DND-41 (cell line): ENCODE data around the gene XIAP.

Source experiments
- ATAC-seq: fragments of 200-7000 bp; cut with Tn5 transposase; 3 replicates; pipeline ENCODE4 v1.9.1; 2021; ENCODE audit warnings: low read depth; ENCODE audit not compliant: insufficient read depth
- DNase-seq: peaks from one replicate; pipeline ENCODE4 v3.0.0-alpha.2; 2020
- H2AFZ ChIP-seq: 2 replicates; pipeline ENCODE4 v1.6.0; 2012; ENCODE audit warnings: low read depth, low read length
- H3K27ac ChIP-seq: 2 replicates; pipeline ENCODE4 v1.5.1; 2012; ENCODE audit warnings: low read length, inconsistent platforms
- H3K27me3 ChIP-seq: fragments of 200-600 bp; sonication (generic); 2 replicates; pipeline ENCODE4 v1.6.0; 2012; ENCODE audit warnings: low read length, mild to moderate bottlenecking, inconsistent platforms; ENCODE audit not compliant: insufficient read depth, poor library complexity
- H3K36me3 ChIP-seq: 2 replicates; pipeline ENCODE4 v1.5.1; 2012; ENCODE audit warnings: low read length, inconsistent platforms; ENCODE audit not compliant: insufficient read depth
- H3K4me1 ChIP-seq: 2 replicates; pipeline ENCODE4 v1.5.1; 2012; ENCODE audit warnings: mild to moderate bottlenecking, low read length; ENCODE audit not compliant: insufficient read depth
- H3K4me2 ChIP-seq: 2 replicates; pipeline ENCODE4 v1.6.0; 2012; ENCODE audit warnings: mild to moderate bottlenecking, moderate library complexity, low read length, inconsistent platforms; ENCODE audit not compliant: insufficient read depth
- H3K4me3 ChIP-seq, 2 experiments: fragments of 200-600 bp in 1 of 2; shearing (Covaris generic) in 1 of 2; 2 replicates each; pipeline ENCODE4 v1.5.1; 2012 to 2016; ENCODE audit warnings: inconsistent platforms in 2 of 2, low read length in 2 of 2, mild to moderate bottlenecking in 2 of 2, low read depth in 1 of 2, moderate library complexity in 1 of 2
- H3K79me2 ChIP-seq: 2 replicates; pipeline ENCODE4 v1.6.0; 2012; ENCODE audit warnings: low read length, inconsistent platforms; ENCODE audit not compliant: insufficient read depth
- H3K9ac ChIP-seq: 2 replicates; pipeline ENCODE4 v1.6.0; 2012; ENCODE audit warnings: low read depth, mild to moderate bottlenecking, inconsistent platforms, low read length, moderate library complexity
- H3K9me3 ChIP-seq: 2 replicates; pipeline ENCODE4 v1.5.1; 2012; ENCODE audit warnings: low read length, moderate library complexity, mild to moderate bottlenecking, inconsistent platforms; ENCODE audit not compliant: insufficient read depth, severe bottlenecking
- H4K20me1 ChIP-seq: 2 replicates; pipeline ENCODE4 v1.6.0; 2012; ENCODE audit warnings: low read length; ENCODE audit not compliant: insufficient read depth
- CTCF ChIP-seq: IDR thresholded peaks from 2 replicates; pipeline ENCODE4 v1.5.1; 2012; ENCODE audit warnings: borderline replicate concordance, low read length, moderate library complexity, mild to moderate bottlenecking; ENCODE audit not compliant: poor library complexity, severe bottlenecking; ENCODE audit errors: extremely low read depth
- EZH2 ChIP-seq: IDR thresholded peaks from 3 replicates; pipeline ENCODE4 v1.6.1; 2012; ENCODE audit warnings: borderline replicate concordance, low read depth, mild to moderate bottlenecking, moderate library complexity, low read length, inconsistent platforms; ENCODE audit not compliant: severe bottlenecking

Gene XIAP

GRCh38 chrX:123871309-123871708 is 11.5 kb downstream of the XIAP start:
- Histone ChIP-seq H4K20me1 (peaks cover 15% of the 10 kb centered on the region; the same call in 1 of the 2 replicates), H3K9ac (no peak overlapping the region), H3K79me2 (peaks cover 90% of the 10 kb centered on the region), H3K4me3 (no peak overlapping the region), H3K4me1 (no peaks in the 10 kb centered on the region), H3K9me3 (no peaks in the 10 kb centered on the region), H2AFZ (no peak overlapping the region), H3K36me3 (no peaks in the 10 kb centered on the region; the same call in 1 of the 2 replicates), H3K27me3 (no peaks in the 10 kb centered on the region), H3K27ac (no peak overlapping the region), H3K4me2 (no peak overlapping the region)
- no peak for ATAC-seq
- no peak for TF ChIP-seq EZH2
- TF ChIP-seq CTCF: no peak
- DNase-seq: no peak

- DNase-seq (no peak), ATAC-seq (no peak)
- Histone ChIP-seq H3K9me3 (no peaks in the 10 kb centered on the region), H3K4me3 (no peak overlapping the region), H3K4me2 (no peak overlapping the region), H4K20me1 (peaks cover 19% of the 10 kb centered on the region), H3K9ac (no peak overlapping the region), H3K36me3 (no peaks in the 10 kb centered on the region), H2AFZ (no peak overlapping the region), H3K27ac (no peak overlapping the region), H3K4me1 (0 out of 2 replicates have a peak, but pooled peaks cover 8% of the 10 kb centered on the region), H3K79me2 (peaks cover 91% of the 10 kb centered on the region), H3K27me3 (no peaks in the 10 kb centered on the region)
- no peak for TF ChIP-seq EZH2
These were observed 14.1 kb downstream of the XIAP start for GRCh38 chrX:123873956-123874355.

DNA sequence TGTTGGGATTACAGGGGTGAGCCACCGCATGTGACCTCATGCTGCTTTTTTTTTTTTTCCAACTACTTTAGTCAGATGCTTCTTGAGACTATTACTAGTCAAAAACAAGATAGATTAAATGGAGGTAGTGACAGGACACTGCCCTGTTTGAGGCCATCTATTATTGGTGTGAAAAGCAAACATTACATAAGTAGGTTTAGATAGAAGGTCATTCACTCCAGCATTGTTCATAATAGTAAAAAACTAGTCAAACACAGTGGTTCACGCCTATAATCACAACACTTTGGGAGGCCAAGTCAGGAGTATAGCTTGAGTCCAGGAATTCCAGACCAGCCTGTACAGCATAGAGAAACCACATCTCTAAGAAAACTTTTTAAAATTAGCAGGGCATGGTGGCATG is 16.3 kb downstream of the XIAP start:
- H3K4me3 ChIP-seq: no peak overlapping the region
- peaks cover 83% of the 10 kb centered on the region for H3K79me2 ChIP-seq
- no peak overlapping the region for H2AFZ ChIP-seq
- no peak overlapping the region for H3K4me2 ChIP-seq
- TF ChIP-seq EZH2: no peak
- no peak for TF ChIP-seq CTCF
- H3K4me1 ChIP-seq: 0 out of 2 replicates have a peak, but pooled peaks cover 8% of the 10 kb centered on the region
- H3K27ac ChIP-seq: no peak overlapping the region
- ATAC-seq (no peak), DNase-seq (no peak)
- no peak overlapping the region for H3K9ac ChIP-seq
- H3K27me3 ChIP-seq: no peaks in the 10 kb centered on the region
- peaks cover 21% of the 10 kb centered on the region for H4K20me1 ChIP-seq
- H3K9me3 ChIP-seq: no peaks in the 10 kb centered on the region
- no peaks in the 10 kb centered on the region for H3K36me3 ChIP-seq

GRCh38 chrX:123876844-123877243 is 17.0 kb downstream of the XIAP start:
- TF ChIP-seq EZH2 (no peak), CTCF (no peak)
- Histone ChIP-seq H3K79me2 (peaks cover 83% of the 10 kb centered on the region), H3K36me3 (no peaks in the 10 kb centered on the region), H3K4me3 (no peak overlapping the region), H3K27ac (no peak overlapping the region), H3K9ac (no peak overlapping the region), H3K4me1 (0 out of 2 replicates have a peak, but pooled peaks cover 8% of the 10 kb centered on the region), H2AFZ (no peak overlapping the region), H3K4me2 (no peak overlapping the region), H3K27me3 (no peaks in the 10 kb centered on the region), H3K9me3 (no peaks in the 10 kb centered on the region), H4K20me1 (peaks cover 21% of the 10 kb centered on the region)
- DNase-seq (no peak), ATAC-seq (no peak)
